Colonic mucosa (tissue), 4 donors: ENCODE results near the gene PYGO2. TPM values are rescaled to one million over a fixed set of nuclear protein-coding genes. Genes with fewer than 3 reads are reported as not detected.
"Not testable (repeated sequence)": the region's sequence is repeated elsewhere in the genome, so short reads cannot be mapped to it uniquely, and the experiment has no call there.

Experiments used
- DNase-seq: peaks from one replicate; pipeline ENCODE4 v3.0.0-alpha.2; 2020
- H3K27ac ChIP-seq: fragments of 200-600 bp; one replicate; pipeline ENCODE4 v1.8.0; 2021
- H3K27me3 ChIP-seq: fragments of 200-600 bp; one replicate; pipeline ENCODE4 v1.8.0; 2021
- H3K36me3 ChIP-seq: fragments of 200-600 bp; one replicate; pipeline ENCODE4 v1.8.0; 2021
- H3K4me1 ChIP-seq: fragments of 200-600 bp; one replicate; pipeline ENCODE4 v1.8.0; 2021; ENCODE audit warnings: mild to moderate bottlenecking
- H3K4me3 ChIP-seq: fragments of 200-600 bp; one replicate; pipeline ENCODE4 v1.8.0; 2021
- H3K9ac ChIP-seq, 2 donors: one replicate each; pipeline ENCODE4 v1.7.0; 2013; ENCODE audit warnings: control low read depth in 2 of 2, low read depth in 2 of 2, low read length in 2 of 2
- H3K9me3 ChIP-seq: fragments of 200-600 bp; one replicate; pipeline ENCODE4 v1.8.0; 2021
- intact Hi-C: fragments of 100-400 bp; cut with DNase I; formaldehyde crosslinking; loops from one replicate; pipeline ENCODE4 v1.14.1; 2022
- total RNA-seq, 2 donors: library from RNA; stranded (reverse); fragmentation: NEBNext Ultra II Directional in 1 of 2; extraction: Animal tissue kit (Norgen Biotek cat#: 25700) in 1 of 2; gene quantifications; one replicate each; pipeline ENCODE4 v1.2.1, GENCODE V29; 2021
- TF ChIP-seq, protein P1 (sequence below): fragments of 200-600 bp; IDR thresholded peaks from one replicate; pipeline ENCODE4 v1.8.0; 2022; ENCODE audit warnings: antibody characterized with exemption, mild to moderate bottlenecking
- donor health status: healthy.
- donor health status: DM: no; HTN: no; CAD: no.
- donor health status: DM: no; HTN: no; CAD: no.

The PYGO2 gene
- total RNA-seq, 2 donors from 2014 or later: 25.8 to 33.8 TPM

DNA sequence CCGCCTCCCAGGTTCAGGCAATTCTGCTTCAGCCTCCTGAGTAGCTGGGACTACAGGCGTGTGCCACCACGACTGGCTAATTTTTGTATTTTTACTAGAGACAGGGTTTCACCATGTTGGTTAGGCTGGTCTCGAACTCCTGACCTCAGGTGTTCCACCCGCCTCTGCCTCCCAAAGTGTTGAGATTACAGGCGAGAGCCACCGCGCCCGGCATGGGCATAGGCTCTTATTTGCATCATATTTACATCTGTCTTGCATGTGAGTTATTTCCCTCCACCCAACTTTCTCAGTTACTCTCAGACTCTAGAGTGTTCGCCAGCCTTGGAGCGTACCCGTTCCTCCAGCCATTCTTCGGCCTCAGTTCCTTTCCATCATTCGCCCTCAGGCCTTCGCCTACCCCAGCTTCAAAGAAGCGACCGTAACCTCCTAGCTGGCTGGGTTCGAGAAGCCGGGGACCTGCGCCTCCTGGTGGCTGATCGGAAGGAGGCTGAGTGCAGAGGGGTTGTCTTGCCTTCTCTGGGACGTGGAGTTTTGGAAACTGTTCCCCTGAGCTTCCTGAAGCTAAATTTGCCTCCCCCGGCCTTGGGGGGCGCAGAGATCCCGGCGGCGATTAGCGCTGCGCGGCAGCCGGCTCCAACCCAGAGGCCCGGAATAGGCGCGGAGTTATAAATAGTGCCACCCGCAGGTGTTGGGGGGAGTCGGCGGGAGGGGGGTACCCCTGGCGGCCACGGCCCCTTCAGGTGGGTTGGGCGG, 37.4 kb upstream of the PYGO2 start:
- peak; percentile 79 for DNase-seq
- intact Hi-C loops: no loop called here

DNA sequence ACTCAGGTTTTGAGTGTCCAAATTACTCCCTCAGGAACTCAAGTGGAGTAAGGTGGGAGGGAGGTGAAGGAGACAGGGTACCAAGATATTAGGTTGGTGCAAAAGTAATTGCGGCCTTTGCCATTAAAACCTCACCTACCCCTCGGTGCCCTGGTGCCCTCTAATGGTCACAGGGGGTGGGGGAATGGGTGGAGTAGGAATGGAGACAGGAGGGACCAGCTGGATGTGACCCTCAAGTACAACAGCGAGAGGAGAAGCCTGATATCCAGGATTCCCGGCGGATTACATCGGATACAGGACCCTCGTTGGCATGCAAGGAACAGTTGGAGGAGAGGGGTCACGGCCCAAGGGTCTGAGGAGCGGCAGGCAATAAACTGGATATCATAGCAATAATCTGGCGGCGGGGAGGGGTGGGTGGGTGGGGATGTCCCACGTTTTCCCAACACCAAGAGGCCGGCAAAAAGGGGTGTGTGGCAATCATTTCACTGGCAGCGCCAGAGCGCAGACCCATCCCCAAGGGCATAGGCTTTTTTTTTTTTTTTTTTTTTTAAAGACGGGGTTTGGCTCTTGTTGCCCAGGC, 36.7 kb upstream of the PYGO2 start:
- Histone ChIP-seq H3K27ac (no peak overlapping the region), H3K4me3 (no peak overlapping the region), H3K27me3 (no peaks in the 10 kb centered on the region), H3K4me1 (peaks cover 7% of the 10 kb centered on the region), H3K36me3 (no peaks in the 10 kb centered on the region), H3K9ac (peak overlapping the region in 1 of 2 donors; percentile 46), H3K9me3 (no peaks in the 10 kb centered on the region)
- intact Hi-C loops: no loop called here
- TF ChIP-seq, protein P1, sequence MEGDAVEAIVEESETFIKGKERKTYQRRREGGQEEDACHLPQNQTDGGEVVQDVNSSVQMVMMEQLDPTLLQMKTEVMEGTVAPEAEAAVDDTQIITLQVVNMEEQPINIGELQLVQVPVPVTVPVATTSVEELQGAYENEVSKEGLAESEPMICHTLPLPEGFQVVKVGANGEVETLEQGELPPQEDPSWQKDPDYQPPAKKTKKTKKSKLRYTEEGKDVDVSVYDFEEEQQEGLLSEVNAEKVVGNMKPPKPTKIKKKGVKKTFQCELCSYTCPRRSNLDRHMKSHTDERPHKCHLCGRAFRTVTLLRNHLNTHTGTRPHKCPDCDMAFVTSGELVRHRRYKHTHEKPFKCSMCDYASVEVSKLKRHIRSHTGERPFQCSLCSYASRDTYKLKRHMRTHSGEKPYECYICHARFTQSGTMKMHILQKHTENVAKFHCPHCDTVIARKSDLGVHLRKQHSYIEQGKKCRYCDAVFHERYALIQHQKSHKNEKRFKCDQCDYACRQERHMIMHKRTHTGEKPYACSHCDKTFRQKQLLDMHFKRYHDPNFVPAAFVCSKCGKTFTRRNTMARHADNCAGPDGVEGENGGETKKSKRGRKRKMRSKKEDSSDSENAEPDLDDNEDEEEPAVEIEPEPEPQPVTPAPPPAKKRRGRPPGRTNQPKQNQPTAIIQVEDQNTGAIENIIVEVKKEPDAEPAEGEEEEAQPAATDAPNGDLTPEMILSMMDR: no peak
- no peak for DNase-seq

More for the DNA sequence above, 37.4 kb upstream of the PYGO2 start:
- no peaks in the 10 kb centered on the region for H3K27me3 ChIP-seq
- peak overlapping the region; percentile 83 for H3K4me3 ChIP-seq
- H3K9me3 ChIP-seq: no peaks in the 10 kb centered on the region
- no peaks in the 10 kb centered on the region for H3K36me3 ChIP-seq
- H3K27ac ChIP-seq: peak overlapping the region; percentile 95
- H3K4me1 ChIP-seq: peaks cover 7% of the 10 kb centered on the region
- H3K9ac ChIP-seq: peak overlapping the region; percentile 53 to 74
- TF ChIP-seq, protein P1: peak; percentile 72

DNA sequence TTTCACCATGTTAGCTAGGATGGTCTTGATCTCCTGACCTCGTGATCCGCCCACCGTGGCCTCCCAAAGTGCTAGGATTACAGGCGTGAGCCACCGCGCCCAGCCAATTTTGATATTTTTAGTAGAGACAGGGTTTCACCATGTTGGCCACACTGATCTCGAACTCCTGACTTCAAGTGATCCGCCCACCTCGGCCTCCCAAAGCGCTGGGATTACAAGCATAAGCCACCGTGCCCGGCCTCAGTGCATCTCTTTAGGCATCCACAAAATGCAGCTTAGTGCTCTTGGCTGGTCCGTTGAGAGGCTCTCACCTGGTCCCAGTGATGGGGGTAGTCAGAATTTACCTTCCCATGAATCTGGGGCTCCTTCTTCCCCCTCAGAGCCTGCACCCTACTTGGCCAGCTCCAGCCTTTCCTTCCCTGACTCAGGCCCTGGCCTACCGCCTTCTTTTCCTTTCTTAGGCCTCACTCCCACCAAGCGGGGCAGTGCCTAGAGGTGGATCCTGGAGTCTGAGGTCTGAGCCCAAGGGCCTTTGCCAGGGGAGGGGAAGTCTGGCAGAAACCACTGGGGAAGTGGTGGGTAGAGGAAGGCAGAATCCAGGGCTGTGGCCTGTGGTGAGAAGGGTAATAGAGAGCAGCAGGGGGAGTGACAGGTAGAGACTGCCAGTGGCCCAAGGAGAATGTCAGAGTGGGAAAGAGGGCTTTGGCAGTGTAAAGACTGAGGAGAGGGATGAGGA, 35.6 kb upstream of the PYGO2 start:
- Histone ChIP-seq H3K9ac (no peak overlapping the region), H3K36me3 (no peaks in the 10 kb centered on the region), H3K4me3 (no peak overlapping the region), H3K27me3 (no peaks in the 10 kb centered on the region), H3K27ac (no peak overlapping the region), H3K4me1 (peaks cover 7% of the 10 kb centered on the region), H3K9me3 (no peaks in the 10 kb centered on the region)
- intact Hi-C loops: no loop called here
- DNase-seq: no peak
- TF ChIP-seq, protein P1: no peak

DNA sequence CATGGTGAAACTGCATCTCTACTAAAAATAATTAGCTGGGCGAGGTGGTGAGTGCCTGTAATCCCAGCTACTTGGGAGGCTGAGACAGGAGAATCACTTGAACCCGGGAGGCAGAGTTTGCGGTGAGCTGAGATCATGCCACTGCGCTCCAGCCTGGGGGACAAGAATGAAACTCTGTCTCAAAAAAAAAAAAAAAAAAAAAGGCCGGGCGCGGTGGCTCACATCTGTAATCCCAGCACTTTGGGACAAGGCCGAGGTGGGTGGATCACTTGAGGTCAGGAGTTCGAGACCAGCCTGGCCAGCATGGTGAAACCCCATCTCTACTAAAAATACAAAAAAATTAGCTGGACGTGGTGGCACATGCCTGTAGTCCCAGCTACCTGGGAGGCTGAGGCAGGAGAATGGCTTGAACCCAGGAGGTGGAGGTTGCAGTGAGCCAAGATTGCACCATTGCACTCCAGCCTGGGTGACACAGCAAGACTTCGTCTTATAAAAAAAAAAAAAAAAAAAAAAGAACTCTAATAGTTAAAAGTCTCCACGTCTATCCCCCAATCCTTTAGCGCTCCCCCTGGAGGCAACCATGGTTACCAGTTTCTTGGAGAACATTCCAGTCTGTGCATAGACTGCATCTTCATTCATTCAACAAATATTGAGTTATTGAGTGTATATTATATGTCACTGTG, 33.9 kb upstream of the PYGO2 start:
- intact Hi-C loops, H3K9me3 ChIP-seq, H3K9ac ChIP-seq, H3K27ac ChIP-seq, H3K4me3 ChIP-seq, H3K36me3 ChIP-seq, H3K4me1 ChIP-seq, H3K27me3 ChIP-seq: not testable (repeated sequence)
- DNase-seq: peak; percentile 74
- TF ChIP-seq, protein P1: peak; percentile 21

DNA sequence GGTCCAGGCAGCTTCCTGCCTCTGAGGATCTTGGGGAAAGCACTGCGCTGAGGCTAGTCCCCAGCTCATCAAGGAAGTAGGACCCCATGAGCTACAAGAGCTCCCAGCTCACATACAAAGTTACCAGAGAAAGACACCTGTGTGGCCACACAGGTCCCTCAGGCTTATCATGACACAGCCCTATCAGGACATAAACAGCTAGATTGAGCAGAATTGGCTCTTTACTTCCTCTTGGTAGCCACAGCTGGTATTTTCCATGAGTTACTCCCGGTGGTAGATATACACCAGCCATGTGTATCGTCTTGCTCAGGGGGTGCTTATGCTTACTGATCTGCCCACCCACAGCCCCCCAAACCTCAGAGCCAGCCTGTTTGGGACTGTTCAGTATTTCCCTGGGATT, 33.0 kb upstream of the PYGO2 start:
- no peak overlapping the region for H3K27ac ChIP-seq
- TF ChIP-seq, protein P1: no peak
- no peak for DNase-seq

More for the DNA sequence above, 33.0 kb upstream of the PYGO2 start:
- H3K36me3 ChIP-seq: no peaks in the 10 kb centered on the region
- intact Hi-C loops: no loop called here
- no peaks in the 10 kb centered on the region for H3K27me3 ChIP-seq
- no peaks in the 10 kb centered on the region for H3K9me3 ChIP-seq
- H3K4me1 ChIP-seq: peaks cover 2% of the 10 kb centered on the region
- H3K4me3 ChIP-seq: no peak overlapping the region
- H3K9ac ChIP-seq: peak overlapping the region in 1 of 2 donors; percentile 21
